ENCODE data around the gene ZNF648. TPM values are rescaled to one million over a fixed set of nuclear protein-coding genes. Genes with fewer than 3 reads are reported as not detected.
"Not testable (repeated sequence)": the region's sequence is repeated elsewhere in the genome, so short reads cannot be mapped to it uniquely, and the experiment has no call there.

Gene ZNF648
- total RNA-seq: not detected in 2 replicates

GRCh38 chr1:182061594-182061993 lies at the start of gene ZNF648:
TSS of gene ZNF648 (minus strand) at chr1:182061712. CDS start at chr1:182058010, 3,702 bp downstream.
- no peak for DNase-seq (ENCODE audit: low read depth, low spot score)

- DNase-seq (ENCODE audit: low read depth, low spot score): no peak
Observed at GRCh38 chr1:182110635-182111034, 49.1 kb upstream of the ZNF648 start.

GRCh38 chr1:182109771-182110170 lies 48.3 kb upstream of the ZNF648 start:
- DNase-seq (ENCODE audit: low read depth, low spot score): no peak

- no peak for DNase-seq (ENCODE audit: low read depth, low spot score)
Observed at GRCh38 chr1:182107209-182107608, 45.7 kb upstream of the ZNF648 start.

GRCh38 chr1:182102043-182102416 lies 40.5 kb upstream of the ZNF648 start:
- no peak for DNase-seq (ENCODE audit: low read depth, low spot score)

- no peak for DNase-seq (ENCODE audit: low read depth, low spot score)
Observed at GRCh38 chr1:182101415-182102042, 40.0 kb upstream of the ZNF648 start.

- DNase-seq (ENCODE audit: low read depth, low spot score): no peak
Observed at GRCh38 chr1:182098301-182098700, 36.8 kb upstream of the ZNF648 start.

GRCh38 chr1:182095946-182096345 lies 34.4 kb upstream of the ZNF648 start:
- DNase-seq (ENCODE audit: low read depth, low spot score): no peak

GRCh38 chr1:182094514-182095005 lies 33.0 kb upstream of the ZNF648 start:
- not testable (repeated sequence) for DNase-seq (ENCODE audit: low read depth, low spot score)

- DNase-seq (ENCODE audit: low read depth, low spot score): no peak
Observed at GRCh38 chr1:182093781-182094180, 32.3 kb upstream of the ZNF648 start.

- DNase-seq (ENCODE audit: low read depth, low spot score): no peak
Observed at GRCh38 chr1:182092336-182092735, 30.8 kb upstream of the ZNF648 start.

- DNase-seq (ENCODE audit: low read depth, low spot score): no peak
Observed at GRCh38 chr1:182091083-182091482, 29.6 kb upstream of the ZNF648 start.

GRCh38 chr1:182087719-182088350 lies 26.3 kb upstream of the ZNF648 start:
- no peak for DNase-seq (ENCODE audit: low read depth, low spot score)

GRCh38 chr1:182087304-182087703 lies 25.8 kb upstream of the ZNF648 start:
- no peak for DNase-seq (ENCODE audit: low read depth, low spot score)

- DNase-seq (ENCODE audit: low read depth, low spot score): no peak
Observed at GRCh38 chr1:182086620-182087019, 25.1 kb upstream of the ZNF648 start.

- no peak for DNase-seq (ENCODE audit: low read depth, low spot score)
Observed at GRCh38 chr1:182086136-182086535, 24.6 kb upstream of the ZNF648 start.

- DNase-seq (ENCODE audit: low read depth, low spot score): no peak
Observed at GRCh38 chr1:182085726-182086125, 24.2 kb upstream of the ZNF648 start.

- no peak for DNase-seq (ENCODE audit: low read depth, low spot score)
Observed at GRCh38 chr1:182084487-182085316, 23.2 kb upstream of the ZNF648 start.

- DNase-seq (ENCODE audit: low read depth, low spot score): no peak
Observed at GRCh38 chr1:182083851-182084486, 22.5 kb upstream of the ZNF648 start.

GRCh38 chr1:182080955-182081582 lies 19.6 kb upstream of the ZNF648 start:
- DNase-seq (ENCODE audit: low read depth, low spot score): no peak

GRCh38 chr1:182080040-182080439 lies 18.5 kb upstream of the ZNF648 start:
- no peak for DNase-seq (ENCODE audit: low read depth, low spot score)
